Esophagus squamous epithelium (tissue), 5 donors: Measurements from ENCODE around the gene THSD7A. TPM values are rescaled to one million over a fixed set of nuclear protein-coding genes. Genes with fewer than 3 reads are reported as not detected.

Experiments used
- DNase-seq: peaks from one replicate; lab custom pipeline; 2025; lab: John Stamatoyannopoulos, UW
- H3K27ac ChIP-seq, 4 donors: fragments of 200-600 bp; sonication (generic); one replicate each; pipeline ENCODE4 v1.5.1; 2016 to 2019; ENCODE audit warnings: mild to moderate bottlenecking in 1 of 4
- H3K27me3 ChIP-seq, 4 donors: fragments of 200-600 bp; sonication (generic); 1 replicate in 3 of 4; 2 replicates in 1 of 4; pipeline versions ENCODE4 v1.5.1 to v1.6.0; 2017 to 2021; ENCODE audit warnings: antibody characterized with exemption in 1 of 4
- H3K36me3 ChIP-seq, 3 donors: fragments of 200-600 bp; sonication (generic); one replicate each; pipeline ENCODE4 v1.5.1; 2016 to 2019
- H3K4me1 ChIP-seq, 3 donors: fragments of 200-600 bp; sonication (generic); one replicate each; pipeline ENCODE4 v1.5.1; 2017 to 2019
- H3K4me3 ChIP-seq, 4 donors: fragments of 200-600 bp; sonication (generic); 1 replicate in 3 of 4; 2 replicates in 1 of 4; pipeline ENCODE4 v1.5.1; 2016 to 2019; ENCODE audit warnings: mild to moderate bottlenecking in 2 of 4, moderate library complexity in 1 of 4
- H3K9me3 ChIP-seq, 3 donors: fragments of 200-600 bp; sonication (generic); one replicate each; pipeline ENCODE4 v1.5.1; 2016 to 2019
- POLR2A ChIP-seq, 4 donors: fragments of 450-650 bp; IDR thresholded peaks; one replicate each; pipeline ENCODE4 v1.6.1; 2017; ENCODE audit warnings: antibody characterized with exemption in 4 of 4, mild to moderate bottlenecking in 4 of 4, moderate library complexity in 3 of 4
- WGBS, 2 donors: methylation state at CpG; one replicate each; pipeline ENCODE4 v1.1.5; 2018; 5-methylcytosine and 5-hydroxymethylcytosine counted together
- intact Hi-C: fragments of 100-400 bp; cut with DNase I; formaldehyde crosslinking; loops from one replicate; pipeline ENCODE4 v1.15.0; 2022
- total RNA-seq, 4 donors: library from RNA; depleted of rRNA; stranded (reverse); fragments of >200 nt; gene quantifications; one replicate each; pipeline ENCODE4 v1.1.0, GENCODE V29; 2016
- TF ChIP-seq, protein P1 (sequence below), 6 experiments: fragments of 450-650 bp in 4 of 6; fragments of 200-600 bp in 2 of 6; sonication (generic) in 2 of 6; IDR thresholded peaks; one replicate each; pipeline ENCODE4 v1.5.1; 2016 to 2019; ENCODE audit warnings: antibody characterized with exemption in 6 of 6, mild to moderate bottlenecking in 4 of 6, moderate library complexity in 4 of 6
- donor health status: DM: yes; HTN: yes; CAD: no.

THSD7A gene
- total RNA-seq, 4 donors from 2014 or later = 0.57 to 2.5 (median 1.4) TPM; not detected in 1

GRCh38 chr7:11742496-11742895, 89.5 kb downstream of the THSD7A start:
- Histone ChIP-seq H3K9me3 (no peaks in the 10 kb centered on the region), H3K4me1 (no peaks in the 10 kb centered on the region), H3K36me3 (no peaks in the 10 kb centered on the region), H3K27me3 (no peaks in the 10 kb centered on the region), H3K27ac (no peak overlapping the region), H3K4me3 (no peak overlapping the region)
- intact Hi-C loops = no loop called here
- WGBS, 2 donors = 7 to 18% methylated on average over 1 of the region's 1 CpG
- TF ChIP-seq, protein P1, sequence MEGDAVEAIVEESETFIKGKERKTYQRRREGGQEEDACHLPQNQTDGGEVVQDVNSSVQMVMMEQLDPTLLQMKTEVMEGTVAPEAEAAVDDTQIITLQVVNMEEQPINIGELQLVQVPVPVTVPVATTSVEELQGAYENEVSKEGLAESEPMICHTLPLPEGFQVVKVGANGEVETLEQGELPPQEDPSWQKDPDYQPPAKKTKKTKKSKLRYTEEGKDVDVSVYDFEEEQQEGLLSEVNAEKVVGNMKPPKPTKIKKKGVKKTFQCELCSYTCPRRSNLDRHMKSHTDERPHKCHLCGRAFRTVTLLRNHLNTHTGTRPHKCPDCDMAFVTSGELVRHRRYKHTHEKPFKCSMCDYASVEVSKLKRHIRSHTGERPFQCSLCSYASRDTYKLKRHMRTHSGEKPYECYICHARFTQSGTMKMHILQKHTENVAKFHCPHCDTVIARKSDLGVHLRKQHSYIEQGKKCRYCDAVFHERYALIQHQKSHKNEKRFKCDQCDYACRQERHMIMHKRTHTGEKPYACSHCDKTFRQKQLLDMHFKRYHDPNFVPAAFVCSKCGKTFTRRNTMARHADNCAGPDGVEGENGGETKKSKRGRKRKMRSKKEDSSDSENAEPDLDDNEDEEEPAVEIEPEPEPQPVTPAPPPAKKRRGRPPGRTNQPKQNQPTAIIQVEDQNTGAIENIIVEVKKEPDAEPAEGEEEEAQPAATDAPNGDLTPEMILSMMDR (IDR thresholded peaks at IDR 0.05) = no peak
- TF ChIP-seq POLR2A (IDR thresholded peaks at IDR 0.05) = no peak
- DNase-seq = no peak

- H3K27me3 ChIP-seq = no peaks in the 10 kb centered on the region
- no peaks in the 10 kb centered on the region for H3K36me3 ChIP-seq
- no peak overlapping the region for H3K4me3 ChIP-seq
- H3K9me3 ChIP-seq = no peaks in the 10 kb centered on the region
- TF ChIP-seq POLR2A (IDR thresholded peaks at IDR 0.05) = no peak
- TF ChIP-seq, protein P1 (IDR thresholded peaks at IDR 0.05) = no peak
- DNase-seq = no peak
- H3K4me1 ChIP-seq = no peaks in the 10 kb centered on the region
- no peak overlapping the region for H3K27ac ChIP-seq
- intact Hi-C loops = no loop called here
Observed at GRCh38 chr7:11737723-11738122, 94.3 kb downstream of the THSD7A start.

DNA sequence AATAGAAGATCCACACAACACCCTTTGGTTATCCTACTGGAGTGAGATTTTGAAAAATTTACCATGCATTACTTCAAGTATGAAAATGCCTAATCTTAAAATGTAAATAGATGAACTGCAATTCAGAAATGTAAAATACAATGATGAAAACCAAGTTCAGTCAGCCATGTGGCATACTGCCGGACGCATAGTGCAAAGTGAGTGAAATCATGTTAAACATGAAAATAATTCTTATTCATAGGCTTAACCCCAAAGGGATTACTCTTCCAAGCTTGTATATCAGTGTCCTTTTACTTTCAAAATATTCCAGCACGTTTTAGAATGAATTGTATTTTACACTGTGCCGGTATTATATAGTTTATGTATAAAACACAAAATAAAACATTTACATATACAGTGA, 99.8 kb downstream of the THSD7A start:
- Histone ChIP-seq H3K4me3 (no peak overlapping the region), H3K27me3 (no peaks in the 10 kb centered on the region), H3K27ac (no peak overlapping the region), H3K9me3 (no peaks in the 10 kb centered on the region), H3K36me3 (no peaks in the 10 kb centered on the region), H3K4me1 (no peaks in the 10 kb centered on the region)
- TF ChIP-seq, protein P1 (IDR thresholded peaks at IDR 0.05) = no peak
- TF ChIP-seq POLR2A (IDR thresholded peaks at IDR 0.05) = no peak
- DNase-seq = no peak
- intact Hi-C loops = no loop called here
- WGBS, 2 donors = 66 to 72% methylated on average over 4 of the region's 4 CpGs

DNA sequence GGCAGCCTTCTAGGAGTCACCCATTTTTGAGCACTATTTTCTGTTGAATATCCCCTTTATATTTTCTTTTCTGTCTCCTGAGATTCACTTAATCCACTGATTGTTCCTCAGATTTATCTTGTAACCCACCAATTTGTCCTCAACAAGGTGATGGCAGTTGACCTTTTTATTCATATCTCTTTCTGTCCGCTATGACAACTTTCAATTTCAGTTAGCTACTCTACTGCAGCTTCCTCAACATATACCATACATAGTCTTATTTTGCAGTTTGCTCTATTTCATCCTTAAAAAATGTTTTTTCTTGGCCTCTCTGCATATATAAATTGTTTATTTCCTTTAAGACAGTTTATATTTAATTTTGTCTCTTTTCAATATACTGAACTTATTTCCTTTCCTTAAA, 101.3 kb downstream of the THSD7A start:
- Histone ChIP-seq H3K27me3 (no peaks in the 10 kb centered on the region), H3K4me1 (no peaks in the 10 kb centered on the region), H3K9me3 (no peaks in the 10 kb centered on the region), H3K4me3 (no peak overlapping the region), H3K27ac (no peak overlapping the region), H3K36me3 (no peaks in the 10 kb centered on the region)
- intact Hi-C loops = no loop called here
- no peak for DNase-seq
- 79 to 85% methylated on average over 1 of the region's 1 CpG for WGBS, 2 donors
- TF ChIP-seq POLR2A (IDR thresholded peaks at IDR 0.05) = no peak
- TF ChIP-seq, protein P1 (IDR thresholded peaks at IDR 0.05) = no peak

DNA sequence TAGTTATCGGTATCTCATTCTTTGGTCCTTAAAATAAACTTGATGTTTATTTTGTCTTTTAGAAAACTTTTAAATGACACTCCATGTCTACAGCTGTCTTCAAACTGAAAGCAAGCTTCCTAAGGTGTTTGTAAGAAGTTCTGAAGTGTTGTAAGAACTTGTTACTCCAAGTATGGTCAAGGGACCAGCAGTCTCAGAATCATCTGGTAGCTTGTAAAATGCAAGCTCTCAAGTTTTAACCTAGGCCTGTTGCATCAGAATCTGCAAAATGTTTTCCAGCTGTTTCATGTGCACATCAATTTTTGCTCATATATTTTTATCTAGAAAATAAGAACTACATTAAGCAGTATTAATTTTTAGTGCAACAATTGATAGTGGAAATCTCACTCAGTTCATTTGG, 104.1 kb downstream of the THSD7A start:
- WGBS, 2 donors = 74 to 83% methylated on average over 1 of the region's 1 CpG
- no peak for TF ChIP-seq POLR2A (IDR thresholded peaks at IDR 0.05)
- TF ChIP-seq, protein P1 (IDR thresholded peaks at IDR 0.05) = no peak

More for the DNA sequence above, 104.1 kb downstream of the THSD7A start:
- no peak overlapping the region for H3K27ac ChIP-seq
- no peaks in the 10 kb centered on the region for H3K9me3 ChIP-seq
- no peaks in the 10 kb centered on the region for H3K27me3 ChIP-seq
- H3K36me3 ChIP-seq = no peaks in the 10 kb centered on the region
- DNase-seq = no peak
- no peaks in the 10 kb centered on the region for H3K4me1 ChIP-seq
- intact Hi-C loops = no loop called here
- H3K4me3 ChIP-seq = no peak overlapping the region
